Measurements from ENCODE around the gene HORMAD2. TPM values are rescaled to one million over a fixed set of nuclear protein-coding genes. Genes with fewer than 3 reads are reported as not detected.
"Not testable (repeated sequence)": the region's sequence is repeated elsewhere in the genome, so short reads cannot be mapped to it uniquely, and the experiment has no call there.

The HORMAD2 gene
- total RNA-seq, 1 donor from 2014 or later: not detected

DNA sequence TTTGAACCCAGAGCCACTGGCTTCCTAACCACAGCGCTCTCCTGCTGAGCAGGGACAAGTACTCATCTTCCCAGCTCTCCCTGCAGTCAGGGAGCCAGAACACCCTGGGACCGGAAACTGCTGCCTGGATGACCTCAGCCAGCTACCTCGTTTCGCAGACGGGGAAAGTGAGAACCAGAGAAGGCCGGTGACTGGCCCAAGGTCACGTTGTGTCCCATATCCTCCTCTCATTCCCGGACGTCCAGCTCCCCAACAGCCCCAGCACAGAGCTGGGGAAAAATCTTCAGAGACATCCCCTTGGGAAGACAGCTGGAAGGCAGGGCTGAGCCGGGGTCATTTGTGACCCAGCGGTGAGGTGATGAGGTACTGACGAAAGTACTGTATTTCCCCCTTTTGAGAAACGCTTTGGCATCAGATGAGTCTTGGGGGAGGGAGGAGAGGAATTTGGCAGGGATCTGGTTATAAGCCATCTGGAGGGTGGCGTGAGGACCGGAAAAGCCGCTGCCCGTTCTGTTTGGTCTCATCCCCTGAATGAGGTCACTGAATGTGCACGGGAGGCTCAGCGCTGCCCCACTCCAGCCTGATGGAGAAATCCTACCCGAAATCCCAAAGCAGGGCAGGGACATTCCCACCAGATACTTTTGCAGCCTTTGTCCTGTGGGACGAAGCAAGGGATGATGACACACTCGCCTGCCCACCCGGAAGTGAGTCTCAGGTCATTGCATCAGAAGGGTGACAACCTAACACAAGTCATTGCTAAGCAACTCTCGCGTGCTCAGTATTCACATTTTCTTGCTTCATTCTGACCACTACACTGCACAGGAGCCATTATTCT is 125.2 kb downstream of the HORMAD2 start:
- intact Hi-C loops (cut with micrococcal nuclease): no loop called here

DNA sequence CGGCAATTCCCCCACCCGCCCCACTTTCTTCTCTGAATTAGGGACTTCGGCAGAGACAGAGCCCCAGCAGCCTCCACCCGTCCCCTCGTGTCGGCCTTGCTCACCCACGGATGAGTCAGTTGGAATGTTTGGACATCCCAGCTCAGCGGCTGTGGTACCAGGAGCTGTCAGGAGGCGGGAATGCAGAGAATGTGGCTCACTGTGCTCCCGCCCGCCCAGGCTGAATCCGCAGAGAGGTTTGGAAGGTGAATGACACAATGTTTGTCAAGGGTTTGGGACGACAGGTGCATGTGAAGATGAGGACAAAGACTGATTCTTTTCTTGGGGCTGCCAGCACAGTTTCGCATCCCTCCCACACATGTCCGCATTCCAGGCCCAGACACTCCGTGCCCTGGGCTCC is 126.7 kb downstream of the HORMAD2 start:
- intact Hi-C loops (cut with micrococcal nuclease): no loop called here

DNA sequence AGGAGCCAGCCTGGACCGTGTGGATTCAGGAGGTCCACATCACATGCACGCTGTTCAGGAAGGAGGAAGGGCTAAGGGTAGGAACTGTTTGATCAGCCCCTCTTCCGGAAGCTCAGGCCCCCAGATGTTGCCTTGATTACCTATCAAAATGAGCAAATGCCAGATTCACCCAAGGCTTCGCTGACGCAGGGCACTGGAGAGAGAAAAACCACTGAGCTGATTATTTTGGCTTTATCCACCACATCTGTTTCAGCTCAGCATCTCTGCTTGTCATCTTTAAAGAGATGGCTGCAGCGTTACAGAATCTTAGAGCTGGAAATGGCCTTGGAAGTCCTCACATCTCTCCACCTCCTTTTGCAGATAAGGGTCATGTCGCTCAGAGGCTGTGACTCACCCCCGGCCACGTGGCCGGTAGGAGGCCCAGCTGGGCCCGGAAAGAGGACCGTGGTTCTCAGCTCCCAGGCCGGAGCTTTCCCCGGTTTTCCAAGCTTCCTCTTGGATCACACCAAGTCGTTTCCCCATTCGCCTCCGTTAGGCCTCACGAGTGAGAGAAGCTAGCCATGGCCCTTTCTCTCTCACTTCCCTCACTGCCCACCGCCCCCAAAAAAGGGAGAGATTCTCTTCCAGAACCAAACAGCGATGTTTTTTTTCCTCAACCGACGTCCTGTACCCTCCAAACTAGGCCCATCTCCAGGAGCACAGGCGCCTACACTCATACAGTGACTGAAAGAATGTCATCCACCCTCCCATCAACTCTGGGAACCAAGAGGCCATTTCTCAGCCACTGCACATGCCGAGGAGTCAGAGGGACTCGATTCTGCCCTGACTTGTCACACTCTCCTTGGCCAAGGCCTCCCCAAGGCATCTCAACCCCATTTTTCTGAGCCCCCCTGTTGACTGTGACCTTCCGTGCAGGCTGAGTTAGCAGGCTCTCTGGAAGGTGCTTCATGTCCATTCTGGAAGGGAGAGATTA is 128.7 kb downstream of the HORMAD2 start:
- intact Hi-C loops (cut with micrococcal nuclease): no loop called here

DNA sequence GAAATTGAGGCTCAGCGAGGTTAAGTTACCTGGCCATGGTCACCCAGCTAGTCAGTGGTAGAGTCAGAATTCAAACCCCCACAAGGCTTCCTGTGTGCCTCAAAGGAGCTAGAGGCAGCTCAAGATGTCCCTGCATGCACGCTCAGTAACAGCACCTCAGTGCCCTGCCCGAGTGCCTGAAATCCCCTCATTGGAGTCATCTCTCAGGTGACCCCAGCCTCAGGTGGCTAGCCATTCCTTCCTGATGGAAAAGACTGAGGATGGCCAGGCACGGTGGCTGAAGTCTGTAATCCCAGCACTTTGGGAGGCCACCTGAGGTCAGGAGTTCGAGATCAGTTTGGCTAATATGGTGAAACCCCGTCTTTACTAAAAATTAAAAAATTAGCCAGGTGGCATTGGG is 129.4 kb downstream of the HORMAD2 start:
- intact Hi-C loops (cut with micrococcal nuclease): no loop called here

DNA sequence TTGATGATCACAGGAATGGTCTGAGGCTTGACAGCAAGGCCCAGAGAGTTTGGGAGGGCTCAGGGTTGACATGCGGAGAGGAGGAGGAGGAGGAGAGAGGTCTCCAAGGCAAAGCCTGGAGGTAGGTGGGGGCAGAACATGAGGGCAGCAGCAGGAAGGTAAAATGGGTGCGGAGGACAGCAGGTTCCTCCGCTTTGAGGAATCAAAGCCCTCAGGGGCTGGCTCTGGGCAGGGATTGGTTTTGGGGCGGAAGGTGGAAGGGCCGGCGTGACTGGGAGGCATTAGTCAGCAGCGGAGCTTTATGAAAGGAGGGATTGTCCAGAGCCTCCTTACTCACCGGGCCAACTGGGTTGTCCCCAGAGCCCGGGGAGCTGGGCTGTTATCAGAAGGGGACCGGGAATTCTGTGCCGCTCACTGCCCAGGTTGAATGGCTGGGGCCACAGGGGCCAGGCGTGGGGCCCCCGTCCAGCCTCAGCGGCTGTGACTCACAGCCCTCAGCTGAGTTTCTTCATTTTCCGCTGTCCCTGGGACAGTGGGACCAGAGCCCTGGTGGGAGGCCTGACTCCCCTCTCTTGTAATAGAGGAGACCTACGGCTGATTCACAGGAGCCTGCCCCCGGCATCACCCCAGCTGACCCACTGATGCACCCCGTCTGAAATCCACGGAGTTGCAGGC is 130.1 kb downstream of the HORMAD2 start:
- intact Hi-C loops (cut with micrococcal nuclease): no loop called here

DNA sequence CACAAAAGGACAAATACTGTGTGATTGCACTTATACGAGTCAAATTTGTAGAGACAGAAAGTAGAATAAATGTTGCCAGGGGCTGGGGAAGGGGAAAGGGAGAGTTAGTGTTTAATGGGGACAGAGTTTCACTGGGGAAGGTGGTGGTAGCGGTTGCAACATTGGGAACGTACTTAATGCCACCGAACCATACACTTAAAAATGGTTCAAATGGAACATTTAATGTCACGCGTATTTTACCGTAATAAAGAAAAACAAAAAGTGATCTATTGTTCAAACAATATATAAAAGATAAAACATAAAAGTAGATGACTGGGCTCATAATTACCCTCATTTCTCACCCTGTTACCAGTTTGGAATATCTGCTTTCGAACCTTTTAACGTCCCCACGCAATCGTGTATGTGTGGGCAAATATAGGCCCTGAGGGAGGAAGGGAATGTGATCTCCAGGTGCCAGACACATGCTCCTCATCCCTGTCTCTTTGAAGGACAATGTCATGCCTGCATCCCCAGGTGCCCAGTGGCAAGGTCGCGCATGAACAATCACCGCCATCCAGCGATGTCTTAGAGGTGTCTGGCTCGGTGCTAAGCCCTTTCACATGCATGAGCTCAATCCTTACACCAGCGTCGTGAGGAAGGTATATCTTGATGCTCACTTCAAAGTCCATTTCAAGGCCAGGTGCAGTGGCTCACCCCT is 131.0 kb downstream of the HORMAD2 start:
- intact Hi-C loops (cut with micrococcal nuclease): no loop called here

DNA sequence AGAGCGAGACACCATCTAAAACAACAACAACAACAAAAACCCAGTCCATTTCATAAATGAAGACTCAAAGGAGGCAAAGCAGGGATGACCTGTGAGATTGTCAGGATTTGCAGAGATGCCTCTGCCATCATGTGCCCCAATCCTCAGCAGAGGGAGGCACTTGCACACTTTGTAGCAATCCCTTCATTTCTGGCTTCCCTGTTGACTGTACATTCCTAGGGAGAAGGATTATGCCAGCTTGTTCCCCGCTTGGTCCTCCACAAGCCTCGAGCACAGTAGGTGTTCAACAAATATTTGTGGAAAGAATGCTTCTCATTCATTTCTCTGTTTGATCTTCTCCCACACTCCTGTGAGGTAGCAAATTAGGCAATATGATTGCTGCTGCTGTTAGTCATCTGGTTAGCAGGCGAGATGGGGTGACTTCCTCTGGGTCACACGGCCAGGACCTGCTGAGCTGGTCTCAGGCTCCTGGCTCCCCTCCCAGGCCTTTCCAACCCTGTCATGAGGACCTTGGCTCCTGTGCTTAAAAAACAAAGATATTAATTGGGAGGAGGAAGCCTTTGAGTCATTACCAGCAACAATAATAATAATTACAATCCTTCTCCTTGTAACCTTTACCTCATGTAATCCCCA is 132.2 kb downstream of the HORMAD2 start:
- intact Hi-C loops (cut with micrococcal nuclease): loop anchor here (2.0 kb wide), 1 partner anchor 16 kb away; no protein-coding TSS in a partner anchor

DNA sequence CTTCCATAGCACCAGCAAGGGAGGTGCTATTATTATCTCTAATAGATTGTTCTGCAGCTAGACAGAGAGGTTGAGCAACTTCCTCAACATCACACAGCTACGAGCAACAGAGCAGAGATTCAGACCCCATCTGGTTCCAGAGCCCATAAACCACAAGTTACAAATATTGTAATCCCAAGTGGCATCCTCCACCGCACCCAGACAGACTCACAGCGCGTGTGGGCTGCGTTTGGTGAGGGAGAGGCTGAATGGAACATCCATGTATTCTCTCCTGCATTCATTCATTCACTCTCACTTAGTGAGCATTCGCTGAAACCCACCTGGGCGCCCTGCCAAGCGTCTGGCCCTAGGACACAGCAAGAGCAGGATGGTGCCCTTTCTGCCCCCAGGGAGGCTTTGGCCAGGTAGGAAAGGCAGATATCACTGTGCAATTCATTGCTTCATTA is 132.8 kb downstream of the HORMAD2 start:
- intact Hi-C loops (cut with micrococcal nuclease): loop anchor here (2.0 kb wide), 1 partner anchor 16 kb away; no protein-coding TSS in a partner anchor

DNA sequence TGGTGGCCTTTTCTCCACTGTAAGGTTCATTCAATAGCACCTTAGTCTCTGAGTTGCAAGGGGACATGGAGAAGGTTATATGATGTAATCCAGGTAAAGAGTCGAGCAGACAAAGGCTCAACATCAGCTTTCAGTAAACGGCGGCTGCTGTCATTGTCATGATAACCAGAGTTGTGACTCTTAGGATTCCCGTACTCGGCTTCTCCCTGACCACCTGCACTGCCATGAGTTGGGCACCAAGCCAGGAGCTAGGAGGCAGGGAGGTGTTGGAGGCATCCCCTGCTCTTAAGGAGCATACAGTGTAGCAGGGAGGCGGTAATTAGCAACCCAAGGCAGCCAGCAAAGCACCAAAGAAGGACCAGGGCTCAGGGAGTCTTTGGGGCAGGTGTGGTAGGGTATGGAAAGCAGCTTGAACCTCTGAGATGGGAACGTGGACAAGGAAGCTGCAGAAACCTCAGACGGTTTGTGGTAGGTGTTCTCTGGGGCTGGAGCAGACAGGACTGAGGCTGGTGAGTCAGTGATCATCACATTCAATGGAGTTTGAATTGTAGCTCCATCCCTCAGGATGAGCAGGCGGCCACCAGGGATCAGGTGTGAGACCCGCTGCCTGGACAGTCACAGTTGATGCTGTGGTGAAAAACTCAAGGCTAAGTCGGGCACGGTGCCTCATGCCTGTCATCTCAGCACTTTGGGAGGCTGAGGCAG is 134.6 kb downstream of the HORMAD2 start:
- intact Hi-C loops (cut with micrococcal nuclease): no loop called here

DNA sequence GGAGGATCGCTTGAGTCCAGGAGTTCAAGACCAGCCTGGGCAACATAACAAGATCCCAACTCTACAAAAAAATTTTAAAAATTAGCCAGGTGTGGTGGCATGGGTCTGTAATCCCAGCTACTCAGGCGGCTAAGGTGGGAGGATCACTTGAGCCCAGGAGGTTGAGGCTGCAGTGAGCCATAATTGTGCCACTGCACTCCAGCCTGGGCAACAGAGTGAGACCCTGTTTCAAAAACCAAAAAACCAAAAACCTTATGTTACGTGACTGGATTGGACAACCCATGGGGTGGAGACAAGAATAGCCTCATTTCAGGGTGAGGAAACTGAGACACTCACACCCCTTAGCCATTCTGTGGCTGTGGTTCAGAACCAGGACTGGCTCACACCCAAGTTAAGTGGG is 136.0 kb downstream of the HORMAD2 start:
- intact Hi-C loops (cut with micrococcal nuclease): not testable (repeated sequence)

DNA sequence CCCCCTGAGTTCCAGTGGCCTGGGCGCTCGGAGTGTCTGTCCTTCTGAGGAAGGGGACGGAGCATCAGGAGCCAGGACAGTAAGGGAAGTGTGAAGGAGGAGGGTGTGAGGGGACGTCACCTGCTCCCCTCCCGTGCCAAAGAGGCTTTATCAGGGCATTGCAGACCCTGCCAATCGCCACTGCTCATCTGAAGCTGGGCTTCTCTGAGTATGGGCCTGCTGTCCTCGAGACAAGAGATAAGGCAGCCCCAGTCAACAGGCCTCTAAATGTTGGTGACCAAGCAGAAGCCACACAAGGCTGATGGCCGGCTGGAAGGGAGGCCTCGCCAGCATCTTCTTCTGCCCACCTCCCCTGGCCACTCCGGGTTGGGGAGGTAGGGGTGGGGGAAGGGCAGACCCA is 136.4 kb downstream of the HORMAD2 start:
- intact Hi-C loops (cut with micrococcal nuclease): no loop called here

DNA sequence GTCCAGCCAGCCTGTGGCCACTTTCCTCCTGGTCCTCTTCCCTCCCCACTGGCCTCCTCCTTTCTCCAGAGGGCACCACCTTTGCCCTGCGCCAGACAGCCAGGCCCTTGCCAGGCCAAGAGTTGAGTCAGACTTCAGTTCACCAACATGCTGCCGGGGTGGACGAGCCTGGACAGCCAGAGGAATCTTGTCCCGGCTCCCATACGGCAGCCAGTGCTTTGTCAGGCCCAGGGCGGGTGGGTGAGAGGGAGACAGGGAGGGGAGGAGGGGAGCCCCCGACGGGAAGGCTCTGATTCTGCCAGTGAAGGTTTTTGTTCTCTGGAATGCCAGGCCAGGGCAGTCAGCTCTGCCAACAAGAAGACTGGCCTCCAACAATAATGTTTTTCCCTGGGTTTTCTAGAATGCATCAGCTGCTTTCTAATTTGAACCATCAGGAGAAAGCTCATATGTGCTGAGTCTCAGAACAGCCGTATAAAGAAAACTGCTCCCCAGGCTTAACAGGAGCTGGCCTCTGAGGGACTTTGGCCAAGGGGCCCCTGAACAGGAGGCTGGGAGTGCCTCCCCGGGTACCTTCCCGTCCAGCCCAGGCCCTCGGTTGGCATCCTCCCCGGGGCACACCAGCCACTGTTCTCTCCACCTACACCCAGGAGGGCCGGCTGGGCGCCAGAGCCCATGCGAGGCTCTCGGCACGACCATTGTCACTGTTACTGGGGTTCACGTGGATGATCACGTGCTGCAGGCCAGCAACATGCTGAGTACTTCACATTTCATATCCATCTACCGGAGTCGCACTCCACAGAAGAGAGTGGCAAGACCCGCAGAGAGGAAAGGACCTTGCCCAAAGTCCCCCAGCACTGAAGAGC is 137.7 kb downstream of the HORMAD2 start:
- intact Hi-C loops (cut with micrococcal nuclease): no loop called here

DNA sequence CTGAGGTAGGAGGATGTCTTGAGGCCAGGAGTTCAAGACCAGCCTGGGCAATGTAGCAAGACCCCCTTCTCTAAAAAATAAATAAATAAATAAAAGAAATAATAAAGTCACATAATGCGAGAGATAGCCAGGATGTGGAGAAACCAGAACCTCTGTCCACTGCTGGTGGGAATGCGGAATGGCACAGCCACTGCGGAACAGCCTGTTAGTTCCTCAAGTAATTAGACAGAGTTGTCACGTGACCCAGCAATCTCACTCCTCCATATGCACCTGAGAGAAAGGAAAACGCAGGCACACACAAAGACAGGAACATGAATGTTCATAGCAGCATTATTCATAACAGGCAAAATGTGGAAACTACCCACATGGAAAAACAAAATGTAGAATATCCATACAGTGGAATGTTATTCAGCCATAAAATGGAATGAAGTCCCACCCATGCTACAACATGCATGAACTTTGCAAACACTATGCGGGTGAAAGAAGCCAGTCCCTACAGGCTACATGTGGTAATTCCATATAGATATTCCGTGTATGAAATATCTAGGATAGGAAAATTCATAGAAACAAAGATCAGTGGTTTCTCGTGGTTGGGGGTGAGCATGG is 138.9 kb downstream of the HORMAD2 start:
- intact Hi-C loops (cut with micrococcal nuclease): no loop called here

DNA sequence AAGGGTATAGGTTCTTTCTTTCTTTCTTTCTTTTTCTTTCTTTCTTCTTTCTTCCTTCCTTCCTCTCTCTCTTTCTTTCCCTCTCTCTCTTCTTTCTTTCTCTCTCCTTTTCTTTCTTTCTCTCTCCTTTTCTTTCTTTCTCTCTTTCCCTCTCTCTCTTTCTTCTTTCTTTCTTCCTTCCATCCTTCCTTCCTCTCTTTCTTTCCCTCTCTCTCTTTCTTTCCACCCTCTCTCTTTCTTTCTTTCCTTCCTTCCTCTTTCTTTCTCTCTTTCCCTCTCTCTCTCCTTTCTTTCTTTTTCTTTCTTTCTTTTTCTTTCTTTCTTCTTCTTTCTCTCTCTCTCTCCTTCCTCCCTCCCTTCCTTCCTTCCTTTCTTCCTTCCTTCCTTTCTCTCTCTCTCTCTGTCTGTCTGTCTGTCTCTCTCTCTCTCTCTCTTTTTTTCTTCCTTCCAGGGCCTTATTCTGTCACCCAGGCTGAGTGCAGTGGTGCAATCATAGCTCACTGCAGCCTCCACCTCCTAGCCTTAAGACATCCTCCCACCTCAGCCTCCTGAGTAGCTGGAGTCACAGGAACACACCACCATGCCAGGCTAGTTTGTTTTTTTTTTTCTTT is 139.5 kb downstream of the HORMAD2 start:
- intact Hi-C loops (cut with micrococcal nuclease): loop anchor here (2.0 kb wide), 1 partner anchor 23 kb away; no protein-coding TSS in a partner anchor

DNA sequence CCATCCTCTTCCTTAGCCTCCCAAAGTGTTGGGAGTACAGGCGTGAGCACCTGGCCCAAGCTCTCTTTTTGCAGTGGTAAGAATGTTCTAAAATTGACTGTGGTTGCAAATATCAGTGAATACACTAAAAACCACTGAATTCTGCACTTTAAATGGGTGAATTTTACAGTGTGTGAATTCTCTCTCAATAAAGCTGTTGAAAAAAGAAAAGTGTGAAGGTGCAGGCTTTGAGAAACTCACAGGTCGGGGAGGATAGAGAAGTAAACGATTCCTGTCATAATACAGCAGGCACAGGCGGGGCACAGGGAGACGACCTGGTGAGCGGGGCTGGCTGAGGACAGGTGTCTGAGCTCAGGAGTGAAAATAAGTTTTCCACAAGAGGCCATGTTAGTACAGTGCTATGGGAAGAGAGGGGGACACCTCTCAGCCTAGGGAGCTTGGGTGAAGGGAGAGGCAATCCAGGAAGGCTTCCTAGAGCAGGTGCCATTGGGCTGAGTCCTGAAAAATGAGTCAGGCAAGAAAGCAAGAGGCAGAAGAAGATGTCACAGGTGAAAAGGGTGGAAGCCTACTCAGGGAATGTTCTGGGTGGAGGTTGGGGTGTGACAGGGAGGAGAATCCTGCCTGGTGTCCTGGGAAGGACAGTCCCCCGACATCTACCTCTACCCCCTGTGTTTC is 140.2 kb downstream of the HORMAD2 start:
- intact Hi-C loops (cut with micrococcal nuclease): loop anchor here (1.0 to 2.0 kb wide), 3 partner anchors 24 to 36 kb away; partner anchors contain the start of gene LIF

DNA sequence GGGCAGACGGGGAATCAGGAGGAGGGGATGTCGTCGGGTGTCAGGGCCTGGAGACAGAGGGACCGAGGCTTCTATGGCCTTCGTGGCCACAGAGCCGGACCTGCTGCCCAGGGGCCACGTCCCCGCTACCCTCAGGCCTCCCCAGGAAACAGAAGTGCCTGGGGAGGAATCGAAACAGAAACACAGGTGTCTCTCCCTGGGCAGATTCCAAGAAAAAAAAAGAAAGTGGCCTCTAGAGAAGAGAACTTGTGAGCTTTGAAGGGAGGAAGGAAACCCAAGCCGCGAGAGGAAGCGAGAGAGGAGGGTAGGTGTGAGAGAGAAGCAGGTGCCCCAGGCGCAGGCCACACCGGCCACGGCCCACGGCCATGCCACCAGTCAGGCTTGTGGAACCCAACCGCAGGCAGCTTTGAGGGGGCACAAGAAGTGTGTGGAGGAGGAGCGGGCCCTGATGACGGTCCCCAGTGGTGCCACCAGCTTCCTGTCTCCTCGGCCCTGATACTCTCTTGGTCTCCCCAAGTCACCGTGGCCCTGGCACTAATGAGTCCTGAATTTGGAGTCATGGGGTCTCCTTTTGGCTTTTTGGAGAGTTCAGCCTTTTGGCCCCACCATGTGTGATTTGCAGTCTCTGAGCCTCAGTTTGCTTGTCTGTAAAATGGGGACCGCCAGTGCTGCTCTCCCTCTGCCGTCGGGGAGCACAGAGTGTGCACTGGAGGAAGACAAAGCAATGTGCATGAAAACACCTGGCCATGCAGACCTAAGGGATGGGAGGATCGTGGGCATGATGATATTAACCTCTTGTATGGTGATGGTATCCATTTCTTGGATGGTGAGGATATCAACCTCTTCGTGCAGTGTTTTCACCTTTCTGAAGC is 141.1 kb downstream of the HORMAD2 start:
- intact Hi-C loops (cut with micrococcal nuclease): loop anchor here (1.0 to 2.0 kb wide), 3 partner anchors 25 to 37 kb away; partner anchors contain the start of gene LIF

Data from T-helper 1 cell treated with Interleukin-12 subunit alpha and Interleukin-12 subunit beta and Interleukin-4 antibody, amounts not matched to agents 30 ng/mL and 1 ng/mL, for 36 hours (primary cell).